ENCODE measurements around the gene RRAS.

DNA sequence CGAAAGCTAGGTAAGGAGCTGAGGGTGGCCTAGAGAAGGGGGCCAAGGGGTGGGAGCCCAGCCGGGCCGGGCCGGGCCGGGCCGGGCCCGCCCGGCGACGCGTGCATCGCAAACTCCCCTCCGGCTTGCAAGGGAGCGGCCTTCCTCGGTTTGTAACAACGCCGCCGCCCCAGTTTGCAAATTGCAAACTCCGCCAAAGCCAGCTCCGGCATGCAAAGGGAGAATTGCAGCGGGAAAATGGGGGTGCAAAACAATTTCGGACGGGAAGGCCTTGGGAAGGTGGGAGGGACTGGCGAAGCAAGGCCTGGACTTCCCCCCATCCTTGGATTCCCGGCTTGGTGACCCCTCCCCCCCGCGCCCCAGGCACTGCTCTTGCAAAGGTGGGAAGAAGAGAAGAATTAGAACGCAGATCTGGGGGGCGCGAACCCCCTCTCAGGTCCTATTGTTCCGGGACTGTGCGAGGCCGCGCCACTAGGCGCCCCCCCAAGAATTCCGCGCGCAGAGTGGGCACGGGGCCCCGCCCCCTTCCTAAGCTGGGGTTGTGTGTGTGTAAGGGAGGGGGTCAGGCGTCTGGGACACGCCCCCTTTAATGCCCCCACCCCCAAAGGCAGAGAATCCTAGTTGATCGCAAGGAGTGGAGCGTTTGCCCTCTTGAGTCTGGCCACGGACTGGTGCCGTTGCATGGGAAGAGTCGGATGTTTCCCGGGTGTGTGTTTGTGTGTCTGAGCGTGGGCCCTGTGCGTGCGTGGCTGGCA, 48.0 kb downstream of the RRAS start:
- TF ChIP-seq, protein P1, sequence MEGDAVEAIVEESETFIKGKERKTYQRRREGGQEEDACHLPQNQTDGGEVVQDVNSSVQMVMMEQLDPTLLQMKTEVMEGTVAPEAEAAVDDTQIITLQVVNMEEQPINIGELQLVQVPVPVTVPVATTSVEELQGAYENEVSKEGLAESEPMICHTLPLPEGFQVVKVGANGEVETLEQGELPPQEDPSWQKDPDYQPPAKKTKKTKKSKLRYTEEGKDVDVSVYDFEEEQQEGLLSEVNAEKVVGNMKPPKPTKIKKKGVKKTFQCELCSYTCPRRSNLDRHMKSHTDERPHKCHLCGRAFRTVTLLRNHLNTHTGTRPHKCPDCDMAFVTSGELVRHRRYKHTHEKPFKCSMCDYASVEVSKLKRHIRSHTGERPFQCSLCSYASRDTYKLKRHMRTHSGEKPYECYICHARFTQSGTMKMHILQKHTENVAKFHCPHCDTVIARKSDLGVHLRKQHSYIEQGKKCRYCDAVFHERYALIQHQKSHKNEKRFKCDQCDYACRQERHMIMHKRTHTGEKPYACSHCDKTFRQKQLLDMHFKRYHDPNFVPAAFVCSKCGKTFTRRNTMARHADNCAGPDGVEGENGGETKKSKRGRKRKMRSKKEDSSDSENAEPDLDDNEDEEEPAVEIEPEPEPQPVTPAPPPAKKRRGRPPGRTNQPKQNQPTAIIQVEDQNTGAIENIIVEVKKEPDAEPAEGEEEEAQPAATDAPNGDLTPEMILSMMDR (IDR thresholded peaks at IDR 0.05; ENCODE audit: low read length), result no peak
- no peak for TF ChIP-seq EZH2phosphoT487 (IDR thresholded peaks at IDR 0.05; ENCODE audit: low read length)
